OCI-LY7 (cell line): ENCODE results near the gene COPS6. TPM values are rescaled to one million over a fixed set of nuclear protein-coding genes. Genes with fewer than 3 reads are reported as not detected.

ENCODE experiments used
- Bru-seq: library from RNA; stranded (reverse); fragments of 400-500 nt; gene quantifications from one replicate; lab custom pipeline; 2021; lab: Mats Ljungman, UMichigan
- BruChase-seq, 2 experiments: library from RNA; stranded (reverse); fragments of 400-500 nt; gene quantifications; one replicate each; lab custom pipeline; 2021; lab: Mats Ljungman, UMichigan
- BruUV-seq: library from RNA; stranded (reverse); fragments of 400-500 nt; replicated peaks from 2 replicates; lab custom pipeline; 2021; lab: Mats Ljungman, UMichigan
- CTCF ChIA-PET: fragments of 300-600 bp; sonication (Branson Sonifier 250); formaldehyde crosslinking; loops from one replicate; lab custom pipeline; 2022; ENCODE audit warnings: antibody characterized with exemption; ENCODE audit not compliant: unreplicated experiment; lab: Charles Lee
- POLR2A ChIA-PET: fragments of 300-600 bp; sonication (Branson Sonifier 250); formaldehyde crosslinking; loops from one replicate; lab custom pipeline; 2022; ENCODE audit warnings: antibody characterized with exemption; lab: Charles Lee
- DNase-seq: peaks from one replicate; pipeline ENCODE4 v3.0.0-alpha.2; 2015; ENCODE audit warnings: low spot score
- H2AFZ ChIP-seq: fragments of 200-600 bp; sonication (generic), shearing (Covaris generic); 2 replicates; pipeline ENCODE4 v1.6.1; 2014; ENCODE audit warnings: mild to moderate bottlenecking, antibody characterized with exemption, low read length, moderate library complexity
- H3K27ac ChIP-seq: fragments of 200-600 bp; sonication (generic); 2 replicates; pipeline ENCODE4 v1.5.1; 2014; ENCODE audit warnings: mixed run types, low read depth, mild to moderate bottlenecking, moderate library complexity, low read length, inconsistent platforms; ENCODE audit not compliant: poor library complexity, severe bottlenecking
- H3K36me3 ChIP-seq: fragments of 200-600 bp; sonication (generic); 2 replicates; pipeline ENCODE4 v1.6.1; 2014; ENCODE audit warnings: mild to moderate bottlenecking, antibody characterized with exemption, low read length, moderate library complexity, mixed read lengths; ENCODE audit not compliant: insufficient read depth
- H3K4me1 ChIP-seq: fragments of 200-600 bp; sonication (generic); 2 replicates; pipeline ENCODE4 v1.5.1; 2014; ENCODE audit warnings: mild to moderate bottlenecking, low read length; ENCODE audit not compliant: insufficient read depth, poor library complexity, severe bottlenecking
- H3K4me2 ChIP-seq: fragments of 200-600 bp; sonication (generic); 2 replicates; pipeline ENCODE4 v1.6.1; 2014; ENCODE audit warnings: mild to moderate bottlenecking, low read length
- H3K4me3 ChIP-seq: fragments of 200-600 bp; sonication (generic); 2 replicates; pipeline ENCODE4 v1.5.1; 2014; ENCODE audit warnings: mild to moderate bottlenecking, low read depth, low read length; ENCODE audit not compliant: poor library complexity, severe bottlenecking
- H3K79me2 ChIP-seq: fragments of 200-600 bp; sonication (generic); 2 replicates; pipeline ENCODE4 v1.6.1; 2016; ENCODE audit warnings: low read depth, mild to moderate bottlenecking, low read length, moderate library complexity, mixed read lengths; ENCODE audit not compliant: insufficient read depth
- H3K9me2 ChIP-seq: fragments of 200-600 bp; sonication (generic); 2 replicates; pipeline ENCODE4 v1.6.1; 2016; ENCODE audit warnings: mild to moderate bottlenecking, low read length, mixed read lengths; ENCODE audit not compliant: insufficient read depth
- H3K9me3 ChIP-seq: fragments of 200-600 bp; sonication (generic); 2 replicates; pipeline ENCODE4 v1.6.1; 2014; ENCODE audit warnings: mild to moderate bottlenecking, mixed run types, low read length, mixed read lengths
- H4K20me1 ChIP-seq: fragments of 200-600 bp; sonication (generic); 2 replicates; pipeline ENCODE4 v1.6.1; 2014; ENCODE audit warnings: mild to moderate bottlenecking, antibody characterized with exemption, low read length, moderate library complexity, mixed read lengths; ENCODE audit not compliant: insufficient read depth
- EZH2phosphoT487 ChIP-seq: fragments of 200-600 bp; sonication (generic); IDR thresholded peaks from 2 replicates; pipeline ENCODE4 v1.6.1; 2018; ENCODE audit warnings: low read depth, borderline replicate concordance, mild to moderate bottlenecking, mixed run types, antibody characterized with exemption, low read length, moderate library complexity, mixed read lengths
- intact Hi-C: fragments of 100-400 bp; cut with micrococcal nuclease; formaldehyde crosslinking; loops from one replicate; pipeline ENCODE4 v1.10.0; 2022; ENCODE audit not compliant: unreplicated experiment
- long read RNA-seq: library from polyadenylated mRNA; stranded (forward); transcript quantifications from one replicate; pipeline ENCODE4 v2.0.0, GENCODE V29; 2022
- total RNA-seq, 2 experiments: library from RNA; depleted of rRNA in 1 of 2; stranded (reverse); fragments of >200 nt in 1 of 2; shearing (Covaris generic) in 1 of 2; gene quantifications; 2 replicates each; pipeline ENCODE4 v1.2.3, GENCODE V29; 2014 to 2022
- TF ChIP-seq, protein P1 (sequence below): fragments of 200-600 bp; sonication (generic); conservative IDR thresholded peaks from 2 replicates; pipeline ENCODE4 v1.5.1; 2014; ENCODE audit warnings: mild to moderate bottlenecking, antibody characterized with exemption, low read length, moderate library complexity, mixed read lengths

COPS6 gene
- 57.6 and 60.5 TPM in 2 replicates for total RNA-seq (2014; rRNA removed; shearing (Covaris generic))
- 93.3 and 96.0 TPM in 2 replicates for total RNA-seq (2022)
- Bru-seq, nascent RNA: percentile 78 among the genes with signal in this experiment
- percentile 86 among the genes with signal in this experiment for BruChase-seq, experiment 1, labeled RNA remaining after a 6-hour chase
- percentile 80 among the genes with signal in this experiment for BruChase-seq, experiment 2, labeled RNA remaining after a 2-hour chase
- long read RNA-seq, transcript COPS6-202 (10 exons, 1,107 nt): minor isoform, 6 of 279 reads
- long read RNA-seq, transcript COPS6-201 (10 exons, 1,432 nt): major isoform, 245 of 279 reads
- long read RNA-seq, partial matches to known transcripts: 5 of 279 reads
- long read RNA-seq, other reads (novel, unspliced or antisense): 23 of 279 reads

GRCh38 chr7:100088621-100089457 is at the start of gene COPS6:
TSS of gene COPS6 (plus strand) at chr7:100088969. CDS start at chr7:100088991, 22 bp downstream.
- Histone ChIP-seq H3K9me3 (no peaks in the 10 kb centered on the region), H3K9me2 (no peaks in the 10 kb centered on the region), H3K4me2 (peak within 1 kb of the TSS; percentile 85), H2AFZ (peak within 1 kb of the TSS; percentile 82), H4K20me1 (no peaks in the 10 kb centered on the region), H3K36me3 (peaks cover 37% of the 10 kb centered on the region), H3K79me2 (peaks cover 6% of the 10 kb centered on the region; the same call in 1 of the 2 replicates), H3K4me1 (peaks cover 24% of the 10 kb centered on the region), H3K4me3 (peak within 1 kb of the TSS; percentile 90), H3K27ac (peak within 1 kb of the TSS; percentile 72)
- ChIA-PET CTCF (no interaction called here), POLR2A (interaction anchor here (0.9 to 2.1 kb wide), 5 partner anchors 12 to 39 kb away, joined by 3 to 13 read pairs (median 6); partner anchors contain the start of genes AP4M1 and MCM7)
- BruUV-seq: no TSS peak
- intact Hi-C loops: loop anchor here (10.0 kb wide), 1 partner anchor 796 kb away; the partner anchor contains the start of gene UFSP1
- TF ChIP-seq, protein P1, sequence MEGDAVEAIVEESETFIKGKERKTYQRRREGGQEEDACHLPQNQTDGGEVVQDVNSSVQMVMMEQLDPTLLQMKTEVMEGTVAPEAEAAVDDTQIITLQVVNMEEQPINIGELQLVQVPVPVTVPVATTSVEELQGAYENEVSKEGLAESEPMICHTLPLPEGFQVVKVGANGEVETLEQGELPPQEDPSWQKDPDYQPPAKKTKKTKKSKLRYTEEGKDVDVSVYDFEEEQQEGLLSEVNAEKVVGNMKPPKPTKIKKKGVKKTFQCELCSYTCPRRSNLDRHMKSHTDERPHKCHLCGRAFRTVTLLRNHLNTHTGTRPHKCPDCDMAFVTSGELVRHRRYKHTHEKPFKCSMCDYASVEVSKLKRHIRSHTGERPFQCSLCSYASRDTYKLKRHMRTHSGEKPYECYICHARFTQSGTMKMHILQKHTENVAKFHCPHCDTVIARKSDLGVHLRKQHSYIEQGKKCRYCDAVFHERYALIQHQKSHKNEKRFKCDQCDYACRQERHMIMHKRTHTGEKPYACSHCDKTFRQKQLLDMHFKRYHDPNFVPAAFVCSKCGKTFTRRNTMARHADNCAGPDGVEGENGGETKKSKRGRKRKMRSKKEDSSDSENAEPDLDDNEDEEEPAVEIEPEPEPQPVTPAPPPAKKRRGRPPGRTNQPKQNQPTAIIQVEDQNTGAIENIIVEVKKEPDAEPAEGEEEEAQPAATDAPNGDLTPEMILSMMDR: no peak
- no peak for TF ChIP-seq EZH2phosphoT487
- DNase-seq: peak; percentile 81

DNA sequence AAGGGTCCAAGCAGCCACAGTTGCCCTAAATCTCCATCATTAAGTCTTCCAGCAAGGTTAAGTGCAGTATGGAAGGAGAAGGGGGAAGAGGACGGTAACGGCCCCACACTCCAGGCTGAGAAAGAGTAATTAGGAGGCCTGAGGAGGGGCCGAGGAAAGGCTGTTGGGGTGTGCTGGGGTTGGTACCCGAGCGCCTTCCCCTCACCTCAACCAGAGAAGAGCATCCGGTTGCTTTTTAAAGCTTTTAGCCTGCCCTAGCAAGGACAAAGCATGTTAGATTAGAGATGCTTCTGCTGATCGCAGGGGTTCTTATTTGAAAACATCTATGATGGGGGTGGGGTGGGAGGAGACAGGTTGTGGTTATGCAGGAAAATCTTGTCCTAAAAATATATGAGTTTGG is 48.2 kb upstream of the COPS6 start:
- no peak for TF ChIP-seq EZH2phosphoT487
- TF ChIP-seq, protein P1: no peak
- no peaks in the 10 kb centered on the region for H4K20me1 ChIP-seq
- no peaks in the 10 kb centered on the region for H3K9me3 ChIP-seq
- no peaks in the 10 kb centered on the region for H3K9me2 ChIP-seq
- peaks cover 23% of the 10 kb centered on the region for H3K4me1 ChIP-seq
- H3K36me3 ChIP-seq: peaks cover 16% of the 10 kb centered on the region
- H2AFZ ChIP-seq: no peak overlapping the region
- ChIA-PET POLR2A (interaction anchor here (0.8 kb wide), 1 partner anchor 43 kb away, joined by 4 read pairs; no protein-coding TSS in a partner anchor), CTCF (no interaction called here)
- H3K27ac ChIP-seq: peak overlapping the region; percentile 14
- intact Hi-C loops: no loop called here
- peak; percentile 38 for DNase-seq
- H3K4me3 ChIP-seq: no peak overlapping the region
- peak overlapping the region; percentile 53 for H3K4me2 ChIP-seq
- no TSS peak for BruUV-seq
- H3K79me2 ChIP-seq: no peaks in the 10 kb centered on the region
